ENCODE results near the gene ACTR3. TPM values are rescaled to one million over a fixed set of nuclear protein-coding genes. Genes with fewer than 3 reads are reported as not detected.

Gene ACTR3
- total and polyA plus RNA-seq, 2 donors (not counting 1 experiment from before 2014, with no cell fraction given) = 64.3 to 249 TPM

DNA sequence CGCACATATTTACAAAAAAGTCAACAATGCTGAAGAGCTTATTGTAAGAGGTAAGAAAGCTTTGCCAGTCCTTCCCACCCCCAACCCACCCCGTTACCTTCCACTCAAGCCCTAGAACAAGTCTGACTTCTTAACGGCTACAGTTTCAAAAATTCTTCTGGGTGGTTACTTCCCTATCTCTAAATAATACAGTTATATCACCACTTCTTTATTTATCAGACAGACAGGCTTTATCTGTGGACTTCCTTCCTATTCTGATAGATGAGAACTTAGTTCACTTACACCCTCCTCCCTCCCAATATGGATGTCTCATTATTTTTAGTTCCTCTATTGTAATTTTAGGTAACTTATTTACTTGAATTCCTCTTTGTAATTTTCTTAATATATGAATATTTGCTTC, 26.7 kb upstream of the ACTR3 start:
- WGBS (ENCODE audit: insufficient coverage) = 0% methylated on average over 1 of the region's 3 CpGs
- Histone ChIP-seq H3K4me3 (ENCODE audit: control extremely low read depth in 1 of 5, extremely low read depth in 1 of 5, insufficient read depth in 1 of 5, low read depth in 2 of 5, low read length in 4 of 5) (peak overlapping the region in 3 of 5 experiments; percentile 26 to 35 (median 32)), H3K4me2 (replicated peaks; ENCODE audit: low read depth, low read length, poor library complexity, severe bottlenecking) (peak overlapping the region; percentile 65), H4K20me1 (ENCODE audit: control insufficient read depth, insufficient read depth, low read length, poor library complexity, severe bottlenecking) (no peaks in the 10 kb centered on the region), H3K9me3 (ENCODE audit: control extremely low read depth in 1 of 3, control insufficient read depth in 2 of 3, insufficient read depth in 1 of 3, low read length in 2 of 3) (no peaks in the 10 kb centered on the region), H3K79me2 (ENCODE audit: control insufficient read depth, insufficient read depth, low read length) (peaks cover 8% of the 10 kb centered on the region), H3K4me1 (ENCODE audit: control insufficient read depth in 2 of 2, insufficient read depth in 2 of 2, low read length in 2 of 2) (peaks cover 75 to 76% of the 10 kb centered on the region in 2 donors), H3K9ac (ENCODE audit: low read length) (peak overlapping the region; percentile 28), H3K27ac (ENCODE audit: low read length in 2 of 2) (peak overlapping the region; percentile 89 to 96), H2AFZ (ENCODE audit: insufficient read depth, low read depth, low read length, poor library complexity, severe bottlenecking) (no peak overlapping the region), H3K27me3 (replicated peaks in 1 of 4; ENCODE audit: control extremely low read depth in 1 of 4, control insufficient read depth in 3 of 4, insufficient read depth in 4 of 4, low read length in 3 of 4) (no peaks in the 10 kb centered on the region), H3K36me3 (replicated peaks in 1 of 2; ENCODE audit: control extremely low read depth in 1 of 2, control insufficient read depth in 1 of 2, extremely low read depth in 1 of 2, insufficient read depth in 2 of 2, low read length in 1 of 2) (no peaks in the 10 kb centered on the region)
- DNase-seq (peak; percentile 71), ATAC-seq (ENCODE audit: low read depth) (peak; percentile 49)
- H3K4me1 Mint-ChIP-seq = peaks cover 81% of the 10 kb centered on the region
- H3K27ac Mint-ChIP-seq = peak overlapping the region; percentile 87
- H3K27me3 Mint-ChIP-seq = no peaks in the 10 kb centered on the region
- intact Hi-C loops (cut with micrococcal nuclease) = loop anchor here (1.0 kb wide), 1 partner anchor 26 kb away; no protein-coding TSS in a partner anchor
- no peaks in the 10 kb centered on the region for H3K9me3 Mint-ChIP-seq (ENCODE audit: insufficient read depth)
- POLR2A ChIA-PET = interaction anchor here (1.2 kb wide), 1 partner anchor 26 kb away, joined by 3 read pairs; the partner anchor contains the start of gene ACTR3
- peak overlapping the region; percentile 69 for H3K4me3 Mint-ChIP-seq
- CTCF ChIA-PET = interaction anchor here (0.7 kb wide), 1 partner anchor 39 kb away, joined by 3 read pairs; no protein-coding TSS in a partner anchor
- TF ChIP-seq EZH2 (IDR thresholded peaks at IDR 0.05; ENCODE audit: borderline replicate concordance, insufficient read depth, low read depth, low read length, poor library complexity, severe bottlenecking) = no peak
- TF ChIP-seq, protein P1, sequence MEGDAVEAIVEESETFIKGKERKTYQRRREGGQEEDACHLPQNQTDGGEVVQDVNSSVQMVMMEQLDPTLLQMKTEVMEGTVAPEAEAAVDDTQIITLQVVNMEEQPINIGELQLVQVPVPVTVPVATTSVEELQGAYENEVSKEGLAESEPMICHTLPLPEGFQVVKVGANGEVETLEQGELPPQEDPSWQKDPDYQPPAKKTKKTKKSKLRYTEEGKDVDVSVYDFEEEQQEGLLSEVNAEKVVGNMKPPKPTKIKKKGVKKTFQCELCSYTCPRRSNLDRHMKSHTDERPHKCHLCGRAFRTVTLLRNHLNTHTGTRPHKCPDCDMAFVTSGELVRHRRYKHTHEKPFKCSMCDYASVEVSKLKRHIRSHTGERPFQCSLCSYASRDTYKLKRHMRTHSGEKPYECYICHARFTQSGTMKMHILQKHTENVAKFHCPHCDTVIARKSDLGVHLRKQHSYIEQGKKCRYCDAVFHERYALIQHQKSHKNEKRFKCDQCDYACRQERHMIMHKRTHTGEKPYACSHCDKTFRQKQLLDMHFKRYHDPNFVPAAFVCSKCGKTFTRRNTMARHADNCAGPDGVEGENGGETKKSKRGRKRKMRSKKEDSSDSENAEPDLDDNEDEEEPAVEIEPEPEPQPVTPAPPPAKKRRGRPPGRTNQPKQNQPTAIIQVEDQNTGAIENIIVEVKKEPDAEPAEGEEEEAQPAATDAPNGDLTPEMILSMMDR (IDR thresholded peaks at IDR 0.05) = no peak

DNA sequence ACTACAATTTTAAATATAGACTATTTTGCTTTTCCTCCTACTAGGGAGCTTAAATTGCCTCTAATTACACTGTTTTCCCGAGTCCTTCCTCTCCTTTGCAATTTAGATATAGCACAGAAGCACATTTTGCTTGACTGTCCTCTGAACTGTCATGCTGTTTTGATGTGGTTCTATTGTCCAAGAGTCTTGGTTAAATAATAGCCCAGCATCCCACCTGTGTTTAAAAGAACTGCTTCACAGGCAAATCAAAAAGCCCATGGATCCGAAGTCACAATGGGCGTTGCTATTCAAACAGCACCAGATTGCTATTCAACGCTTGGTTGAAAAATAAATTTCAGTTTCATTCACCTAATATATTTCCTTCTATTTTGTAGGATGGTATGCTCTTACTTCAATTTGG, 22.3 kb upstream of the ACTR3 start:
- Mint-ChIP-seq H3K27me3 (no peaks in the 10 kb centered on the region), H3K9me3 (ENCODE audit: insufficient read depth) (no peaks in the 10 kb centered on the region), H3K4me1 (peaks cover 50% of the 10 kb centered on the region), H3K27ac (peak overlapping the region; percentile 38), H3K4me3 (no peak overlapping the region)
- ATAC-seq (ENCODE audit: low read depth) = no peak
- no CpG with 5 or more reads among the region's 4 CpGs for WGBS (ENCODE audit: insufficient coverage)
- intact Hi-C loops (cut with micrococcal nuclease) = no loop called here
- H3K9me3 ChIP-seq (ENCODE audit: control extremely low read depth in 1 of 3, control insufficient read depth in 2 of 3, insufficient read depth in 1 of 3, low read length in 2 of 3) = no peaks in the 10 kb centered on the region
- H4K20me1 ChIP-seq (ENCODE audit: control insufficient read depth, insufficient read depth, low read length, poor library complexity, severe bottlenecking) = no peaks in the 10 kb centered on the region
- CTCF ChIA-PET = interaction anchor here (0.6 to 1.0 kb wide), 2 partner anchors 17 to 672 kb away, joined by 3 read pairs; no protein-coding TSS in a partner anchor
- TF ChIP-seq EZH2 (IDR thresholded peaks at IDR 0.05; ENCODE audit: borderline replicate concordance, insufficient read depth, low read depth, low read length, poor library complexity, severe bottlenecking) = no peak
- TF ChIP-seq, protein P1 (IDR thresholded peaks at IDR 0.05) = no peak
- peak overlapping the region; percentile 26 for H3K4me2 ChIP-seq (replicated peaks; ENCODE audit: low read depth, low read length, poor library complexity, severe bottlenecking)
- no peak for DNase-seq
- POLR2A ChIA-PET = interaction anchor here (0.6 kb wide), 1 partner anchor 98 kb away, joined by 3 read pairs; no protein-coding TSS in a partner anchor
- peaks cover 40 to 44% of the 10 kb centered on the region in 2 donors for H3K4me1 ChIP-seq (ENCODE audit: control insufficient read depth in 2 of 2, insufficient read depth in 2 of 2, low read length in 2 of 2)
- no peaks in the 10 kb centered on the region for H3K79me2 ChIP-seq (ENCODE audit: control insufficient read depth, insufficient read depth, low read length)
- peak overlapping the region in 1 of 2 donors; percentile 28 for H3K27ac ChIP-seq (ENCODE audit: low read length in 2 of 2)
- H3K4me3 ChIP-seq (ENCODE audit: control extremely low read depth in 1 of 5, extremely low read depth in 1 of 5, insufficient read depth in 1 of 5, low read depth in 2 of 5, low read length in 4 of 5) = no peak overlapping the region
- no peak overlapping the region for H3K9ac ChIP-seq (ENCODE audit: low read length)
- H3K36me3 ChIP-seq (replicated peaks in 1 of 2; ENCODE audit: control extremely low read depth in 1 of 2, control insufficient read depth in 1 of 2, extremely low read depth in 1 of 2, insufficient read depth in 2 of 2, low read length in 1 of 2) = no peaks in the 10 kb centered on the region
- H2AFZ ChIP-seq (ENCODE audit: insufficient read depth, low read depth, low read length, poor library complexity, severe bottlenecking) = no peak overlapping the region
- H3K27me3 ChIP-seq (replicated peaks in 1 of 4; ENCODE audit: control extremely low read depth in 1 of 4, control insufficient read depth in 3 of 4, insufficient read depth in 4 of 4, low read length in 3 of 4) = no peaks in the 10 kb centered on the region
